HepG2 (cell line): ENCODE data around the gene NAB2. TPM values are rescaled to one million over a fixed set of nuclear protein-coding genes. Genes with fewer than 3 reads are reported as not detected.

Source experiments
- ELF1 ChIP-seq: sonication (generic); formaldehyde crosslinking; IDR thresholded peaks from 2 replicates; pipeline ENCODE4 v1.4.0; 2020; ENCODE audit warnings: missing genetic modification reagents
- GTF2F1 ChIP-seq: fragments of 150-350 bp; IDR thresholded peaks from 2 replicates; pipeline ENCODE4 v1.6.1; 2014; ENCODE audit warnings: low read length
- KDM4B ChIP-seq: sonication (generic); formaldehyde crosslinking; IDR thresholded peaks from 2 replicates; pipeline ENCODE4 v1.4.0; 2020; ENCODE audit warnings: missing genetic modification reagents
- MTERF4 ChIP-seq: sonication (generic); formaldehyde crosslinking; IDR thresholded peaks from 2 replicates; pipeline ENCODE4 v1.8.0; 2023; ENCODE audit warnings: mild to moderate bottlenecking, missing genetic modification reagents
- MTF1 ChIP-seq: sonication (generic); formaldehyde crosslinking; IDR thresholded peaks from 2 replicates; pipeline ENCODE4 v1.5.0; 2020; ENCODE audit warnings: missing genetic modification reagents
- NFKBIZ ChIP-seq: IDR thresholded peaks from 2 replicates; pipeline ENCODE4 v1.6.1; 2018; ENCODE audit warnings: missing genetic modification reagents, missing compliant biosample characterization
- NR2F2 ChIP-seq: IDR thresholded peaks from 2 replicates; pipeline ENCODE4 v1.6.1; 2012; ENCODE audit warnings: low read depth, inconsistent platforms, borderline replicate concordance
- NRL ChIP-seq: sonication (generic); formaldehyde crosslinking; IDR thresholded peaks from 2 replicates; pipeline ENCODE4 v1.5.0; 2020; ENCODE audit warnings: missing genetic modification reagents, mild to moderate bottlenecking, moderate library complexity, borderline replicate concordance
- PRMT3 ChIP-seq: sonication (generic); formaldehyde crosslinking; IDR thresholded peaks from 2 replicates; pipeline ENCODE4 v1.8.1; 2022; ENCODE audit warnings: low read depth, mild to moderate bottlenecking, moderate library complexity, missing genetic modification reagents, borderline replicate concordance
- RAD51 ChIP-seq: fragments of 450-650 bp; IDR thresholded peaks from 2 replicates; pipeline ENCODE4 v1.6.1; 2016; ENCODE audit warnings: borderline replicate concordance
- SCMH1 ChIP-seq: sonication (generic); formaldehyde crosslinking; IDR thresholded peaks from 2 replicates; pipeline ENCODE4 v1.9.0; 2021; ENCODE audit warnings: missing genetic modification reagents, mild to moderate bottlenecking, borderline replicate concordance
- SIX1 ChIP-seq: sonication (generic); formaldehyde crosslinking; IDR thresholded peaks from 2 replicates; pipeline ENCODE4 v1.4.0; 2020; ENCODE audit warnings: missing genetic modification reagents, borderline replicate concordance
- SMARCE1 ChIP-seq: fragments of 450-650 bp; IDR thresholded peaks from 2 replicates; pipeline ENCODE4 v1.6.1; 2017; ENCODE audit warnings: borderline replicate concordance
- THRA ChIP-seq: sonication (generic); formaldehyde crosslinking; IDR thresholded peaks from 2 replicates; pipeline ENCODE4 v1.4.0; 2020; ENCODE audit warnings: missing genetic modification reagents, borderline replicate concordance
- TMF1 ChIP-seq: sonication (generic); formaldehyde crosslinking; IDR thresholded peaks from 2 replicates; pipeline ENCODE4 v1.8.1; 2022; ENCODE audit warnings: low read depth, missing genetic modification reagents
- USF2 ChIP-seq, 2 experiments: sonication (generic) in 1 of 2; formaldehyde crosslinking in 1 of 2; IDR thresholded peaks; 2 replicates each; pipeline versions ENCODE4 v1.5.1 to v1.6.1; 2011 to 2020; ENCODE audit warnings: borderline replicate concordance in 1 of 2, low read depth in 1 of 2, low read length in 1 of 2, mild to moderate bottlenecking in 1 of 2, missing genetic modification reagents in 1 of 2, moderate library complexity in 1 of 2
- ZBED4 ChIP-seq: sonication (generic); formaldehyde crosslinking; IDR thresholded peaks from 2 replicates; pipeline ENCODE4 v1.4.0; 2020; ENCODE audit warnings: missing genetic modification reagents, borderline replicate concordance
- ZEB1 ChIP-seq: IDR thresholded peaks from 2 replicates; pipeline ENCODE4 v1.6.1; 2012; ENCODE audit warnings: mild to moderate bottlenecking, low read depth, inconsistent platforms; ENCODE audit not compliant: insufficient replicate concordance
- ZFP36 ChIP-seq: fragments of 150-350 bp; IDR thresholded peaks from 2 replicates; pipeline ENCODE4 v1.6.1; 2018; ENCODE audit warnings: borderline replicate concordance, low read length, low read depth; ENCODE audit not compliant: partially characterized antibody
- ZNF564 ChIP-seq: sonication (generic); formaldehyde crosslinking; IDR thresholded peaks from 2 replicates; pipeline ENCODE4 v1.8.1; 2023; ENCODE audit warnings: mild to moderate bottlenecking, missing genetic modification reagents
- ZNF672 ChIP-seq: sonication (generic); formaldehyde crosslinking; IDR thresholded peaks from 2 replicates; pipeline ENCODE4 v1.8.1; 2022; ENCODE audit warnings: missing genetic modification reagents
- polyA plus RNA-seq, 8 experiments: library from polyadenylated mRNA; depleted of rRNA in 3 of 8; stranded (reverse) in 7 of 8; unstranded in 1 of 8; fragments of >200 nt; fragmentation: Illumina TruSeq in 4 of 8; extraction: Trizol in 4 of 8; gene quantifications; 2 replicates each; pipeline versions ENCODE4 v1.2.1 to v1.2.3, GENCODE V29; 2011 to 2016; ENCODE audit warnings: low read depth in 4 of 8, missing spikeins in 1 of 8, mixed read lengths in 1 of 8; ENCODE audit not compliant: insufficient read depth in 1 of 8
- total RNA-seq, 5 experiments: library from RNA; depleted of rRNA; stranded (reverse); fragments of >200 nt; fragmentation: Illumina TruSeq; extraction: Trizol; gene quantifications; 2 replicates each; pipeline ENCODE4 v1.2.3, GENCODE V29; 2016; ENCODE audit warnings: low read depth in 1 of 5

The NAB2 gene
- total and polyA plus RNA-seq, 2 of the 13 experiments (the other 11 are each of a cell fraction or from before 2014, with no cell fraction given): 11.7 to 12.9 TPM

GRCh38 chr12:57124261-57124877, 35.5 kb downstream of the NAB2 start (continued):
- TF ChIP-seq THRA (CRISPR knock-in tag) (no peak), KDM4B (CRISPR knock-in tag) (no peak), USF2 (IDR thresholded peaks at IDR 0.05; ENCODE audit: low read depth, low read length) (no peak), USF2 (CRISPR knock-in tag; IDR thresholded peaks at IDR 0.05; ENCODE audit: borderline replicate concordance) (no peak), TMF1 (no peak), ZEB1 (no peak), ZNF672 (no peak), ZBED4 (CRISPR knock-in tag) (no peak), NR2F2 (0 out of 2 replicates have a peak, but pooled peaks have one; percentile 29), MTERF4 (CRISPR knock-in tag) (no peak), MTF1 (CRISPR knock-in tag) (no peak), PRMT3 (CRISPR knock-in tag) (no peak), GTF2F1 (no peak), SMARCE1 (no peak), RAD51 (no peak), ZNF564 (no peak), NFKBIZ (CRISPR knock-in tag) (no peak), NRL (CRISPR knock-in tag) (no peak), ELF1 (CRISPR knock-in tag) (peak; percentile 32; the same call in 1 of the 2 replicates), SCMH1 (CRISPR knock-in tag) (no peak), SIX1 (no peak), ZFP36 (no peak)
